GM23338 (cell line): ENCODE measurements around the gene PLA2G10.

Source experiments
- CREB1 ChIP-seq: fragments of 250-450 bp; sonication (Bioruptor Pico); IDR thresholded peaks from 2 replicates; pipeline ENCODE4 v1.5.0; 2020; ENCODE audit warnings: low read depth, mild to moderate bottlenecking, moderate library complexity
- ETS1 ChIP-seq: IDR thresholded peaks from 2 replicates; pipeline ENCODE4 v1.6.1; 2016; ENCODE audit warnings: antibody characterized with exemption
- EZH2 ChIP-seq: fragments of 200-600 bp; sonication (generic); IDR thresholded peaks from one replicate; pipeline ENCODE4 v1.8.0; 2017; ENCODE audit warnings: antibody characterized with exemption, mild to moderate bottlenecking, low read depth; ENCODE audit not compliant: unreplicated experiment
- EZH2phosphoT487 ChIP-seq: fragments of 200-600 bp; sonication (generic); IDR thresholded peaks from one replicate; pipeline ENCODE4 v1.8.1; 2018; ENCODE audit warnings: antibody characterized with exemption; ENCODE audit not compliant: unreplicated experiment
- POLR2AphosphoS5 ChIP-seq: IDR thresholded peaks from 2 replicates; pipeline ENCODE4 v1.6.1; 2016; ENCODE audit warnings: antibody characterized with exemption, low read depth
- TF ChIP-seq, protein P1 (sequence below), 2 experiments: fragments of 200-600 bp in 1 of 2; sonication (generic) in 1 of 2; conservative IDR thresholded peaks; 2 replicates each; pipeline versions ENCODE4 v1.5.1 to v1.6.1; 2016 to 2017; ENCODE audit warnings: antibody characterized with exemption in 2 of 2, low read depth in 2 of 2, mild to moderate bottlenecking in 2 of 2, moderate library complexity in 1 of 2

DNA sequence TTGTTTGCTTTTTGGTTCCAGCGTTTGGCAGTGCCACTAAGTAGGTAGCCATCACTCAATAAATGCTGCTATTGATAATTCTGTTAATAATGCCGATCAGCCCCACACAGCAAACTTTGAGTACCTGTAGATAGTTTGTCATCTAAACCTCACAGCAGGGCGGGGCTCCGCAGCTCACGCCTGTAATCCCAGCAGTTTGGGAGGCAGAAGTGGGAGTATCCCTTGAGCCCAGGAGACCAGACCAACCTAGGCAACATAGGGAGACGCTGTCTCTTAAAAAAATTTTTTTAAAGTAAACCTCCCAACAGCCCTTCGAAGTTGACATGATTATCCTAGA lies 59.8 kb downstream of the PLA2G10 start:
- TF ChIP-seq, protein P1, sequence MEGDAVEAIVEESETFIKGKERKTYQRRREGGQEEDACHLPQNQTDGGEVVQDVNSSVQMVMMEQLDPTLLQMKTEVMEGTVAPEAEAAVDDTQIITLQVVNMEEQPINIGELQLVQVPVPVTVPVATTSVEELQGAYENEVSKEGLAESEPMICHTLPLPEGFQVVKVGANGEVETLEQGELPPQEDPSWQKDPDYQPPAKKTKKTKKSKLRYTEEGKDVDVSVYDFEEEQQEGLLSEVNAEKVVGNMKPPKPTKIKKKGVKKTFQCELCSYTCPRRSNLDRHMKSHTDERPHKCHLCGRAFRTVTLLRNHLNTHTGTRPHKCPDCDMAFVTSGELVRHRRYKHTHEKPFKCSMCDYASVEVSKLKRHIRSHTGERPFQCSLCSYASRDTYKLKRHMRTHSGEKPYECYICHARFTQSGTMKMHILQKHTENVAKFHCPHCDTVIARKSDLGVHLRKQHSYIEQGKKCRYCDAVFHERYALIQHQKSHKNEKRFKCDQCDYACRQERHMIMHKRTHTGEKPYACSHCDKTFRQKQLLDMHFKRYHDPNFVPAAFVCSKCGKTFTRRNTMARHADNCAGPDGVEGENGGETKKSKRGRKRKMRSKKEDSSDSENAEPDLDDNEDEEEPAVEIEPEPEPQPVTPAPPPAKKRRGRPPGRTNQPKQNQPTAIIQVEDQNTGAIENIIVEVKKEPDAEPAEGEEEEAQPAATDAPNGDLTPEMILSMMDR (conservative IDR thresholded peaks at IDR 0.05; ENCODE audit: low read depth in 2 of 2) = no peak
- TF ChIP-seq POLR2AphosphoS5 = no peak
- TF ChIP-seq EZH2 = no peak
- TF ChIP-seq ETS1 = no peak
- TF ChIP-seq EZH2phosphoT487 = no peak
- TF ChIP-seq CREB1 (CRISPR knock-in tag) = no peak
